Left ventricle myocardium inferior (tissue), 1 donor: ENCODE measurements around the gene PLEKHB1. TPM values are rescaled to one million over a fixed set of nuclear protein-coding genes. Genes with fewer than 3 reads are reported as not detected.

Experiments
- DNase-seq: peaks from one replicate; pipeline ENCODE4 v3.0.0-alpha.2; 2020
- H3K27ac ChIP-seq: fragments of 200-600 bp; replicated peaks from 2 replicates; pipeline ENCODE4 v1.8.0; 2021
- H3K27me3 ChIP-seq: fragments of 200-600 bp; 2 replicates; pipeline ENCODE4 v1.8.0; 2021; ENCODE audit warnings: low read depth
- H3K36me3 ChIP-seq: fragments of 200-600 bp; 2 replicates; pipeline ENCODE4 v1.8.0; 2021
- H3K4me1 ChIP-seq: fragments of 200-600 bp; 2 replicates; pipeline ENCODE4 v1.8.0; 2021
- H3K4me3 ChIP-seq: fragments of 200-600 bp; 2 replicates; pipeline ENCODE4 v1.8.0; 2021; ENCODE audit warnings: mild to moderate bottlenecking, moderate library complexity
- H3K9me3 ChIP-seq: fragments of 200-600 bp; replicated peaks from 2 replicates; pipeline ENCODE4 v1.8.0; 2021
- intact Hi-C: fragments of 100-400 bp; cut with micrococcal nuclease; formaldehyde crosslinking; loops from one replicate; pipeline ENCODE4 v1.11.0; 2022
- total RNA-seq: library from RNA; stranded (reverse); fragmentation: NEBNext Ultra II Directional; extraction: Animal tissue kit (Norgen Biotek cat#: 25700); gene quantifications from one replicate; pipeline ENCODE4 v1.2.1, GENCODE V29; 2021
- TF ChIP-seq, protein P1 (sequence below): fragments of 200-600 bp; IDR thresholded peaks from 2 replicates; pipeline ENCODE4 v1.8.0; 2021; ENCODE audit warnings: antibody characterized with exemption, mild to moderate bottlenecking, borderline replicate concordance
- donor health status: DM: no; HTN: yes; CAD: no; lungs with severe emphysema.

PLEKHB1 gene
- total RNA-seq, 1 donor from 2014 or later = 22.4 TPM

DNA sequence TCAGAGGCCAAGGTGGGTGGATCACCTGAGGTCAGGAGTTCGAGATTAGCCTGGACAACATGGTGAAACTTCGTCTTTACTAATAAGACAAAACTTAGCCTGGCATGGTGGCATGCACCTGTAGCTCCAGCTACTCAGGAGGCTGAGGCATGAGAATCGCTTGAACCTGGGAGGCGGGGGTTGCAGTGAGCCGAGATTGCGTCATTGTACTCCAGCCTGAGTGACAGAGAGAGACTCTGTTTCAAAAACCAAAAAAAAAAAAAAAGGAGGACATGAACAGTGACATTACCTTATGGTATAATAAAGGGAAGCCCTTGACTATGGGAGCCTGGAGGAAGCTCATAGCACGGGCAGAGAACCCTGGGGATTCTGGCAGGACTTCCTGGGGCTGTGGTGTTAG is 16.5 kb upstream of the PLEKHB1 start:
- intact Hi-C loops = loop anchor here (5.0 kb wide), 1 partner anchor 32 kb away; no protein-coding TSS in a partner anchor
- TF ChIP-seq, protein P1, sequence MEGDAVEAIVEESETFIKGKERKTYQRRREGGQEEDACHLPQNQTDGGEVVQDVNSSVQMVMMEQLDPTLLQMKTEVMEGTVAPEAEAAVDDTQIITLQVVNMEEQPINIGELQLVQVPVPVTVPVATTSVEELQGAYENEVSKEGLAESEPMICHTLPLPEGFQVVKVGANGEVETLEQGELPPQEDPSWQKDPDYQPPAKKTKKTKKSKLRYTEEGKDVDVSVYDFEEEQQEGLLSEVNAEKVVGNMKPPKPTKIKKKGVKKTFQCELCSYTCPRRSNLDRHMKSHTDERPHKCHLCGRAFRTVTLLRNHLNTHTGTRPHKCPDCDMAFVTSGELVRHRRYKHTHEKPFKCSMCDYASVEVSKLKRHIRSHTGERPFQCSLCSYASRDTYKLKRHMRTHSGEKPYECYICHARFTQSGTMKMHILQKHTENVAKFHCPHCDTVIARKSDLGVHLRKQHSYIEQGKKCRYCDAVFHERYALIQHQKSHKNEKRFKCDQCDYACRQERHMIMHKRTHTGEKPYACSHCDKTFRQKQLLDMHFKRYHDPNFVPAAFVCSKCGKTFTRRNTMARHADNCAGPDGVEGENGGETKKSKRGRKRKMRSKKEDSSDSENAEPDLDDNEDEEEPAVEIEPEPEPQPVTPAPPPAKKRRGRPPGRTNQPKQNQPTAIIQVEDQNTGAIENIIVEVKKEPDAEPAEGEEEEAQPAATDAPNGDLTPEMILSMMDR = no peak

DNA sequence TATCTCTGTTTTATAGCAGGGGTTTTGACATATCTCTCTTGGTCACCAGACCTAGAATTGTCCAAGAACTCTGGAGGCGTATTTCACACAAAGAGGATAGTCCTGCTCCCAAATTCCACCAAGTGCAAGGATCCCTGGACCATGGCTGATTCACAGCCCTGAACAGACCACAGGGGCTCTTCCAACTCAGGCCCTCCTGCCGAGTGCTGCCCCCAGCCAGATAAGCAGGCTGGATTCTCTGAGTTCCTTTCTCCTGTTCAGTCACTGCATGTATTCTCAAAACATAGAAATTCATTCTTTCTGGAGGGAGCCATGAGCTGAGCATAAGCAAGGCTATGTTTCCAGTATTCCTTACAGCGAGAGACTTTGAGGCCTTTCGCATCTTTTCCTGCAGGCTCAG is 13.4 kb upstream of the PLEKHB1 start:
- H3K36me3 ChIP-seq = no peaks in the 10 kb centered on the region

More for the DNA sequence above, 16.5 kb upstream of the PLEKHB1 start:
- Histone ChIP-seq H3K27me3 (no peaks in the 10 kb centered on the region), H3K4me1 (peaks cover 8% of the 10 kb centered on the region), H3K36me3 (no peaks in the 10 kb centered on the region), H3K9me3 (no peaks in the 10 kb centered on the region), H3K4me3 (no peak overlapping the region), H3K27ac (no peak overlapping the region)
- no peak for DNase-seq

DNA sequence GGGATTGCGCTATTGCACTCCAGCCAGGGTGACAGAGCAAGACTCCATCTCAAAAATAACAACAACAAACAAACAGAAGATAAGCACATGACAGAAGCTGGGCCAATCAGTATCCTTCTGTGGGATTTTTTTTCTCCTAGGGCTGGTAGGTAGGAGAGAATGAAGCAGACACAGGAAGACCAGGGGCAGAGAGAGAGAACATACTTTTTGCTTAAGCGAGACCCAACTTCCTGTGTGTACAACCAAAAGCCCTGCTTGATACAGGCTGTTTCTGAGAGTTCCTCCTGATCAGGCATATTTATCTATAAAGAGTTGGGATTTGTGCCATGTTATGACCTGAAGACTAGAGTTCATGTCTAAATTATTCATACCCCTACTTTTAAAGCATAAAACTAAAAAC is 12.4 kb upstream of the PLEKHB1 start:
- Histone ChIP-seq H3K9me3 (no peaks in the 10 kb centered on the region), H3K27ac (no peak overlapping the region), H3K4me1 (no peaks in the 10 kb centered on the region), H3K36me3 (no peaks in the 10 kb centered on the region), H3K27me3 (no peaks in the 10 kb centered on the region), H3K4me3 (no peak overlapping the region)
- intact Hi-C loops = no loop called here
- DNase-seq = no peak
- TF ChIP-seq, protein P1 = no peak

More for the DNA sequence above, 13.4 kb upstream of the PLEKHB1 start:
- Histone ChIP-seq H3K27ac (no peak overlapping the region), H3K9me3 (no peaks in the 10 kb centered on the region), H3K4me1 (no peaks in the 10 kb centered on the region), H3K4me3 (no peak overlapping the region), H3K27me3 (no peaks in the 10 kb centered on the region)
- TF ChIP-seq, protein P1 = no peak
- DNase-seq = no peak
- intact Hi-C loops = no loop called here

DNA sequence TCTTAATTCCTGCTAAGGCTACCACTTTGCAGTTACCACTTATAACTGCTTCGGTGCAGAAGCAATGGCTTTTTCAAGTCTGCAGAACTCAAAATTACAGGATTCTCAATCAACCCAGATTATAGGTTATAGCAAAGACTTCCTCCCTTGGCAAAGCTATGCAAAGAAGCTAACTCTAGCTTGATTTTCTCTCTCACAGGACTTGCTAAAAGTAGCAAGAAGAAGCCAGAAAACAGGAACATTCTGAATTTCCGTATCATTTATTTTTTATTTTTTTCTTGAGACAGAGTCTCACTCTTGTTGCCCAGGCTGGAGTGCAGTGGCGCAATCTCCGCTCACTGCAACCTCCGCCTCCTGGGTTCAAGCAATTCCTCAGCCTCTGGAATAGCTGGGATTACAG is 10.7 kb upstream of the PLEKHB1 start:
- H3K27ac ChIP-seq = no peak overlapping the region
- H3K4me3 ChIP-seq = no peak overlapping the region
- intact Hi-C loops = no loop called here
- H3K4me1 ChIP-seq = no peaks in the 10 kb centered on the region
- no peaks in the 10 kb centered on the region for H3K9me3 ChIP-seq
- TF ChIP-seq, protein P1 = no peak
- H3K27me3 ChIP-seq = no peaks in the 10 kb centered on the region
- H3K36me3 ChIP-seq = no peaks in the 10 kb centered on the region
- DNase-seq = no peak

DNA sequence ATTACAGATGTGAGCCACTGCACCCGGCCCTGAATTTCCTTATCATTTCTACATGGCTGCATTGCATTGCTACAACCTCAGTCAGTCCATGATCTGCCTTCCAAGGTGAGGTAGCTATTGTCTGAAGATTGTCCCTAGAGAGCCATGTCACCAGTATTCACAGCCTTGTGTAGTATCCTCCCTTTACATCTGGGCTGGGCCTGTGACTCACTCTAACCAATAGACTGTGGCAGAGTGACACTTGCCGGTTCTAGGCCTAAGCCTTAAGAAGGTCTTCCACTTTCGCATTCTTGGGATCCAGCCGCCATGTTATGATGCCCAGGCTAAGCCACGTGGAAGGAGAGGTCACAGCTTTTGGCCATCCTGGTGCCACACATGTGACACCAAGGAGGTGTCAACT is 10.1 kb upstream of the PLEKHB1 start:
- Histone ChIP-seq H3K9me3 (no peaks in the 10 kb centered on the region), H3K27ac (no peak overlapping the region), H3K36me3 (no peaks in the 10 kb centered on the region), H3K27me3 (no peaks in the 10 kb centered on the region), H3K4me3 (no peak overlapping the region), H3K4me1 (no peaks in the 10 kb centered on the region)
- DNase-seq = no peak
- TF ChIP-seq, protein P1 = no peak
- intact Hi-C loops = no loop called here

DNA sequence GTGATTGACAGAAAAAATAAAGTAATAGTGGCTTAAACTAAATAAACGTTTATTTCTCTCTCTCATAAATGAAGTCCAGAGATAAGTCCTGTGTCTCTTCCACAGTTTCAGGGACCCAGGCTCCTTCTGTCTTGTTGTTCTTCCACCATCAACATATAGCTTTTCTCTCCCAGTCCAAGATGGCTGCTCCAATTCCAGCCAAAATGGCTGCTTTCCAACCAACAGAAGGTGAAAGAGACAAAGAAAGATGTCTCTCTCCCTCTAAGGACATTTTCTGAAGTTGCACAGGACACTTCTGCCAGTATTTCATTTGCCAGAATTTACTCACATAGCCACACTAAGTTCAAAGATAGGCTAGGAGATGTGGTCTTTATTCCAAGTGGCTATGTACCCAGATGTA is 9.4 kb upstream of the PLEKHB1 start:
- no peak overlapping the region for H3K27ac ChIP-seq
- H3K27me3 ChIP-seq = no peaks in the 10 kb centered on the region
- H3K9me3 ChIP-seq = no peaks in the 10 kb centered on the region
- DNase-seq = no peak
- no peak overlapping the region for H3K4me3 ChIP-seq
- intact Hi-C loops = no loop called here
- H3K4me1 ChIP-seq = no peaks in the 10 kb centered on the region
- TF ChIP-seq, protein P1 = no peak
- no peaks in the 10 kb centered on the region for H3K36me3 ChIP-seq
